HUES48 (cell line): ENCODE measurements around the gene CCDC61.

Experiments used
- H3K27ac ChIP-seq: one replicate; pipeline ENCODE4 v1.7.0; 2013; ENCODE audit warnings: low read depth, low read length, inconsistent platforms
- H3K27me3 ChIP-seq: 2 replicates; pipeline ENCODE4 v1.6.1; 2013; ENCODE audit warnings: mild to moderate bottlenecking, low read length; ENCODE audit not compliant: control insufficient read depth, insufficient read depth
- H3K36me3 ChIP-seq: 2 replicates; pipeline ENCODE4 v1.6.1; 2013; ENCODE audit warnings: low read length; ENCODE audit not compliant: control insufficient read depth, insufficient read depth
- H3K4me1 ChIP-seq: 2 replicates; pipeline ENCODE4 v1.6.1; 2013; ENCODE audit warnings: mild to moderate bottlenecking, low read length; ENCODE audit not compliant: control insufficient read depth, insufficient read depth
- H3K4me3 ChIP-seq: 2 replicates; pipeline ENCODE4 v1.5.1; 2013; ENCODE audit warnings: mild to moderate bottlenecking, low read depth, low read length
- H3K9ac ChIP-seq: 2 replicates; pipeline ENCODE4 v1.6.1; 2013; ENCODE audit warnings: mild to moderate bottlenecking, low read depth, low read length, moderate library complexity
- H3K9me3 ChIP-seq: 2 replicates; pipeline ENCODE4 v1.6.1; 2013; ENCODE audit warnings: low read length; ENCODE audit not compliant: control insufficient read depth, insufficient read depth

The CCDC61 gene

GRCh38 chr19:46017095-46017429 is 21.8 kb downstream of the CCDC61 start:
- peaks cover 6% of the 10 kb centered on the region for H3K36me3 ChIP-seq
- H3K27ac ChIP-seq, result no peak overlapping the region
- H3K4me3 ChIP-seq, result no peak overlapping the region
- H3K9me3 ChIP-seq, result no peaks in the 10 kb centered on the region
- H3K4me1 ChIP-seq, result peaks cover 16% of the 10 kb centered on the region; the same call in 1 of the 2 replicates
- peaks cover 23% of the 10 kb centered on the region for H3K27me3 ChIP-seq
- no peak overlapping the region for H3K9ac ChIP-seq

GRCh38 chr19:46017874-46018675 is 22.8 kb downstream of the CCDC61 start:
- Histone ChIP-seq H3K9ac (no peak overlapping the region), H3K4me3 (no peak overlapping the region), H3K4me1 (peaks cover 16% of the 10 kb centered on the region; the same call in 1 of the 2 replicates), H3K27ac (no peak overlapping the region), H3K27me3 (peaks cover 23% of the 10 kb centered on the region), H3K36me3 (peaks cover 6% of the 10 kb centered on the region), H3K9me3 (no peaks in the 10 kb centered on the region)

GRCh38 chr19:46018729-46019251 is 23.5 kb downstream of the CCDC61 start:
- H3K4me1 ChIP-seq, result peaks cover 16% of the 10 kb centered on the region; the same call in 1 of the 2 replicates
- H3K9ac ChIP-seq, result no peak overlapping the region

GRCh38 chr19:46019270-46019669 is 24.0 kb downstream of the CCDC61 start:
- Histone ChIP-seq H3K27me3 (peaks cover 19% of the 10 kb centered on the region), H3K9me3 (no peaks in the 10 kb centered on the region), H3K4me1 (peaks cover 16% of the 10 kb centered on the region; the same call in 1 of the 2 replicates), H3K27ac (no peak overlapping the region), H3K36me3 (peaks cover 6% of the 10 kb centered on the region), H3K4me3 (no peak overlapping the region), H3K9ac (no peak overlapping the region)

More at GRCh38 chr19:46018729-46019251, 23.5 kb downstream of the CCDC61 start:
- peaks cover 23% of the 10 kb centered on the region for H3K27me3 ChIP-seq
- no peak overlapping the region for H3K4me3 ChIP-seq
- H3K36me3 ChIP-seq, result peaks cover 6% of the 10 kb centered on the region
- no peak overlapping the region for H3K27ac ChIP-seq
- no peaks in the 10 kb centered on the region for H3K9me3 ChIP-seq

GRCh38 chr19:46020819-46021125 is 25.5 kb downstream of the CCDC61 start:
- Histone ChIP-seq H3K27ac (no peak overlapping the region), H3K36me3 (peaks cover 6% of the 10 kb centered on the region), H3K9me3 (no peaks in the 10 kb centered on the region), H3K4me1 (peaks cover 8% of the 10 kb centered on the region; the same call in 1 of the 2 replicates), H3K27me3 (peaks cover 9% of the 10 kb centered on the region), H3K9ac (no peak overlapping the region), H3K4me3 (no peak overlapping the region)

DNA sequence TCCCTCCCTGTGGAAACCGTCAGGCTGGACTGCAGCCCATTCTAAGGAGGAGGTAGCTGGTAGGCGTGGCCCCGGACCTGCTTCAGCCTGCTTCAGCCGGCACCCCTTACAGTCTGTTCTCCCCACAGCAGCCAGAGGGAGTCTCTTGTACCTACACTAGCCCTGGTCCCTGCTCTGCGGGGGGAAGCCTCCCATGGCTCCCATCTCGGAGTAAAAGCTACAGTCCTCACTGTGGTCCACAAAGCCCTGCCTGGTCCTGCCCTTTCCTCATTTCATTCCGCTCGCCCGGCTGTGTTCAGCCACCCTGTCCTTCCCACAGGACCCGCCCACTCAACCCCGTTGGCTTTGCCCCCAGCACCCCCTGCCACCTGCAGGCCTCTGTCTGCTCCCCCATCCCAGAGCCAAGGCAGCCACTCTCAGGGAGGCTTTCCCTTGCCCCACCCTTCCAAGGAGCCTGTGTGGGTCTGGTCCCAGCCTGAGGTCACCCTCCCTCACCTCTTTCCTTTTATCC is 26.3 kb downstream of the CCDC61 start:
- peaks cover 2% of the 10 kb centered on the region; the same call in 1 of the 2 replicates for H3K4me1 ChIP-seq
- no peak overlapping the region for H3K4me3 ChIP-seq
- no peak overlapping the region for H3K27ac ChIP-seq
- H3K27me3 ChIP-seq, result peaks cover under 1% of the 10 kb centered on the region
- peaks cover 6% of the 10 kb centered on the region for H3K36me3 ChIP-seq
- H3K9ac ChIP-seq, result no peak overlapping the region
- no peaks in the 10 kb centered on the region for H3K9me3 ChIP-seq

- H3K9ac ChIP-seq, result no peak overlapping the region
- peaks cover 2% of the 10 kb centered on the region; the same call in 1 of the 2 replicates for H3K4me1 ChIP-seq
- H3K4me3 ChIP-seq, result no peak overlapping the region
- H3K36me3 ChIP-seq, result peaks cover 6% of the 10 kb centered on the region
- H3K27ac ChIP-seq, result no peak overlapping the region
- H3K9me3 ChIP-seq, result no peaks in the 10 kb centered on the region
- H3K27me3 ChIP-seq, result no peaks in the 10 kb centered on the region
These were observed 26.8 kb downstream of the CCDC61 start for GRCh38 chr19:46022061-46022430.

DNA sequence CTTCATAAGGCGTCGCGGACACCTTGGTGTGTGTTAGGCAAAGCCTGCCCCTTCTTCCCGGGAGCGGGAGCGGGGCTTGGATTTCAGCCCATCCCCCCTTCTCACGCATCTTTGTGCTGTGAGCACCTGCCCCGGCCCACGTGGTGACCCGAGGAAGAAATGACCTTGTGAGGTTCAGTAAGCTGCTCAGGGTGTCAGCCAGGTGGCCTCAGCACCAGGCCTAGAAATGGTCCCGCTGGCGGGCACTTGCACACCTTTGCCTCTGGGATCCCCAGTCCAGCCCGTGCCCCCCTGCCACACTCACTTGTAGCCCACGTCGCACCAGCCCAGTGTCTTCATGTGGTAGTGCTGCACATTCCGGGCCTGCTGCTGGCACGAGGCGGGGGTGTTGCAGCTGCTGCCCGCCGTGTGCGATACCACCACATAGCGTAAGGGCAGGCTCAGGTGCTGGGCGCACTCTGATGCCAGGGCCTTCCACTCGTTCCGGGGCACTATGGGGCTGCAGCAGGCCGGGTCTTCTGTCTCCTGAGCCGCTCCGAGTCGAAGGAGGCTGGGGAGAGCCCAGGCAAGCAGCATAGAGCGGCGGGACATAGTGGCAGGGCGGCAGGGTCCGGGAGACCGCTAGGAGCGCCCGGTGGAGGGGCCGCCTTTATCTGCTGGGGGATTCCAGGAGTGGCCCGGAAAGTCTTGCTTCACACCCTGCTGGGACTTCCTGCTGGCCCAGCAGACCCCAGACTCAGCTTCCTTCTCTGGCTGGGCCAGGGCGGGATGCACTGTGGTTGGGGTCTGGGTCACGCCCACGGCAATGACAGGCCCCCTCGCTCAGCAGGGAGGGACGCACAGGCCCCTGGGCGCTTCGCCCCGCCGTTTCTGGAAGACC is 27.4 kb downstream of the CCDC61 start, which contains the start of gene PGLYRP1:
Gene PGLYRP1 (minus strand): TSS at position 623 of the 880 bp plus-strand sequence. CDS start 32 bp downstream, at position 591.
- no peak within 1 kb of the TSS for H3K27ac ChIP-seq
- H3K27me3 ChIP-seq, result no peaks in the 10 kb centered on the region
- no peak within 1 kb of the TSS for H3K4me3 ChIP-seq
- peaks cover 2% of the 10 kb centered on the region; the same call in 1 of the 2 replicates for H3K4me1 ChIP-seq
- no peaks in the 10 kb centered on the region for H3K9me3 ChIP-seq
- H3K36me3 ChIP-seq, result peaks cover 6% of the 10 kb centered on the region
- no peak within 1 kb of the TSS for H3K9ac ChIP-seq

DNA sequence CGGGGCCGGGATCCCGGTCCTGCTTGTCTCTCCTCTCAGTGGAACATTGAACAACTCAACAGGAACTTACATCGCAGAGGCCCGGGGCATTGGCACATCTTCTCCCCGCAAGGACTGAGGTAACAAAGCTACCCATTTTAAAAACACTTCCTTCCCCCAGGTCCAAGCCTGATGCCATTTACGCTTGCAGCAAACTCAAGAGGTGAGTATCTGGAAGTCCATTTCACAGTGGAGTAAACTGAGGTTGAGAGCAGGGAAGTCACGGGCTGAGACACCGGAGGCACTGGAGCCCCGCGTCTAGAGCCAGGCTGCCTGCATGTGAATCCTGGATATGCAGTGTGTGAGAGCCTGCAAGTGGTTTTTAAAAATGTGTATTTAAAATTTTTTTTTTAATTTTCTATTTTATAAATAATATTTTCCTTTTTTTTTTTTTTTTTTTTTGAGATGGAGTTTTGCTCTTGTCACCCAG is 28.1 kb downstream of the CCDC61 start:
- Histone ChIP-seq H3K27me3 (no peaks in the 10 kb centered on the region), H3K9me3 (no peaks in the 10 kb centered on the region), H3K4me1 (peaks cover 2% of the 10 kb centered on the region; the same call in 1 of the 2 replicates), H3K4me3 (no peak overlapping the region), H3K27ac (no peak overlapping the region), H3K36me3 (peaks cover 1% of the 10 kb centered on the region; the same call in 1 of the 2 replicates), H3K9ac (no peak overlapping the region)

DNA sequence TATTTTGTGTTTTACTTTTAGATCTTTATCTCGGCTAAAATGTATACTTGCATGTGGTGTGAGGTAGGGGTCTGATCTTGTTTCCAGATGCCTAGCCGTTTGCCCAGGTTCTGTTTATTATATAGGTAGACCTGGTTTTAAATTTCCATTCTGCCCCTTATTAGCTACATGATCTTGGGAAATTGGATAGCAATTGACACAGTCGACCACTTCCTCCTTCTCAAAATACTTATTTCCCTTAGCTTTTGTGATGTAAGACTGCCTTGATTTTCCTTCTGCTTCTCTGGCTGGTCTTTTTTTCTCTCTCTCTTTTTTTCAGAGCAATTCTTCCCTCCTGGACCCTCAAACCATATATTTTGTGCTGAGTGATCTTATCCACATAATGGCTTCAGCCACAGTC is 30.6 kb downstream of the CCDC61 start:
- H3K9ac ChIP-seq, result no peak overlapping the region
- no peak overlapping the region for H3K27ac ChIP-seq
- H3K36me3 ChIP-seq, result no peaks in the 10 kb centered on the region
- H3K9me3 ChIP-seq, result no peaks in the 10 kb centered on the region
- H3K27me3 ChIP-seq, result no peaks in the 10 kb centered on the region
- no peak overlapping the region for H3K4me3 ChIP-seq
- H3K4me1 ChIP-seq, result peaks cover 2% of the 10 kb centered on the region; the same call in 1 of the 2 replicates
